Astrocyte (in vitro differentiated cells and primary cell): Measurements from ENCODE around the gene ARL15. TPM values are rescaled to one million over a fixed set of nuclear protein-coding genes. Genes with fewer than 3 reads are reported as not detected.

Experiments
- DNase-seq: peaks from one replicate; pipeline ENCODE4 v3.0.0-alpha.2; 2010; ENCODE audit warnings: low read depth
- FAIRE-seq: peaks from 2 replicates; lab custom pipeline; 2011; peaks lifted over from hg19 to GRCh38; lab: Jason Lieb, UNC
- H2AFZ ChIP-seq: 2 replicates; pipeline ENCODE4 v1.6.0; 2012; ENCODE audit warnings: low read depth, low read length, inconsistent platforms
- H3K27ac ChIP-seq: 2 replicates; pipeline ENCODE4 v1.5.1; 2011; ENCODE audit warnings: low read depth, low read length, inconsistent platforms
- H3K27me3 ChIP-seq: 2 replicates; pipeline ENCODE4 v1.6.0; 2011; ENCODE audit warnings: low read length, inconsistent platforms; ENCODE audit not compliant: insufficient read depth
- H3K36me3 ChIP-seq: 2 replicates; pipeline ENCODE4 v1.5.1; 2011; ENCODE audit warnings: low read length, inconsistent platforms; ENCODE audit not compliant: insufficient read depth
- H3K4me1 ChIP-seq: 2 replicates; pipeline ENCODE4 v1.5.1; 2011; ENCODE audit warnings: low read length, inconsistent platforms; ENCODE audit not compliant: insufficient read depth
- H3K4me2 ChIP-seq: 2 replicates; pipeline ENCODE4 v1.6.0; 2012; ENCODE audit warnings: low read length, inconsistent platforms
- H3K4me3 ChIP-seq: 2 replicates; pipeline ENCODE4 v1.5.1; 2011; ENCODE audit warnings: low read depth, mild to moderate bottlenecking, low read length, inconsistent platforms; ENCODE audit not compliant: insufficient read depth
- H3K79me2 ChIP-seq: 2 replicates; pipeline ENCODE4 v1.6.0; 2012; ENCODE audit warnings: mild to moderate bottlenecking, low read length, inconsistent platforms; ENCODE audit not compliant: insufficient read depth
- H3K9ac ChIP-seq: 2 replicates; pipeline ENCODE4 v1.6.0; 2012; ENCODE audit warnings: mild to moderate bottlenecking, low read length, inconsistent platforms
- H3K9me3 ChIP-seq: 2 replicates; pipeline ENCODE4 v1.5.1; 2012; ENCODE audit warnings: low read depth, mild to moderate bottlenecking, low read length, inconsistent platforms; ENCODE audit not compliant: insufficient read depth
- H4K20me1 ChIP-seq: 2 replicates; pipeline ENCODE4 v1.6.0; 2012; ENCODE audit warnings: low read length, inconsistent platforms; ENCODE audit not compliant: insufficient read depth
- H3K27ac Mint-ChIP-seq: one replicate; pipeline ENCODE4 v1.8.0; 2021; ENCODE audit warnings: mild to moderate bottlenecking, mixed read lengths; ENCODE audit not compliant: unreplicated experiment
- H3K27me3 Mint-ChIP-seq: one replicate; pipeline ENCODE4 v1.8.0; 2021; ENCODE audit warnings: low read depth, mixed read lengths; ENCODE audit not compliant: unreplicated experiment
- H3K36me3 Mint-ChIP-seq: one replicate; pipeline ENCODE4 v1.8.0; 2021; ENCODE audit warnings: low read depth, mixed read lengths; ENCODE audit not compliant: unreplicated experiment
- H3K4me1 Mint-ChIP-seq: one replicate; pipeline ENCODE4 v1.8.0; 2021; ENCODE audit warnings: low read depth, mixed read lengths; ENCODE audit not compliant: unreplicated experiment
- H3K4me3 Mint-ChIP-seq: one replicate; pipeline ENCODE4 v1.8.0; 2021; ENCODE audit warnings: mild to moderate bottlenecking, moderate library complexity, mixed read lengths; ENCODE audit not compliant: unreplicated experiment
- H3K9me3 Mint-ChIP-seq: one replicate; pipeline ENCODE4 v1.8.0; 2021; ENCODE audit warnings: mild to moderate bottlenecking, mixed read lengths; ENCODE audit not compliant: unreplicated experiment
- EZH2 ChIP-seq: IDR thresholded peaks from 2 replicates; pipeline ENCODE4 v1.6.1; 2012; ENCODE audit warnings: mild to moderate bottlenecking, low read length, inconsistent platforms; ENCODE audit not compliant: insufficient read depth
- total RNA-seq: library from RNA; stranded (reverse); gene quantifications from 2 replicates; pipeline ENCODE4 v1.2.1, GENCODE V29; 2021
- TF ChIP-seq, protein P1 (sequence below): IDR thresholded peaks from 2 replicates; pipeline ENCODE4 v1.5.1; 2011; ENCODE audit warnings: low read depth, mild to moderate bottlenecking, inconsistent platforms, low read length, moderate library complexity; ENCODE audit not compliant: insufficient read depth

ARL15 gene
- total RNA-seq, 1 donor from 2014 or later: 29.1 TPM

DNA sequence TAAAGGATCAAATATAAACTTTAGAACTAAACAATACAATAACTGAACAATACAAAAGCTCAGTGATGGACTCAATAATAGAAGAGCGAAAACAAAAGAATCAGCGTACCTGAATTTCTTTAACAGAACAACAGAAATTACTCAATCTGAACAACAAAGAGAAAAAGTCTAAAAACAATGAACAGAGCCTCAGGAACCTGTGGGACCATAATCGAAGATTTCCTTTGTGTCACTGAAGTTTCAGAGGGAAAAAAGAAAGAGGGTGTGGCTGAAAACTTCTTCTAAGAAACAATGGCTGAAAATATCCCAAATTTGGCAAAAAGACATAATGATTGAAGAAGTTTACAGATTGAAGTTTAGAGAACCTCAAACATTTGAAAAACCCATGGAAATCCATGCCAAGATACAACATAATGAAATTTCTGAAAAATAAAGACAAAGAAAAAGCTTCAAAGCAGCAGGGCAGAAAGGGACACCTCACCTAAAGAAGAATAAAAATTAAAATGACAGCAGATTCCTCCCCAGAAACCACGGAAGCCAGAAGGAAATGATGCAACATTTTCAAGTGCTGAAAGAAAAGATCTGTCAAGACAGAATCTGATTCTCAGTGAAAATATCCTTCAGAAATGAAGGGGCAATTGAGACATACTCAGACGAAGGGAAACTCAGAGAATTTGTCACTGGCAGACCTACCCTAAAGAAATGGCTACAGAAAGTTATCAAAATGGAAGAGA is 288.8 kb downstream of the ARL15 start:
- peak overlapping the region; percentile 96 for H3K27ac Mint-ChIP-seq
- no peak for FAIRE-seq
- H3K4me1 Mint-ChIP-seq: peaks cover 18% of the 10 kb centered on the region

DNA sequence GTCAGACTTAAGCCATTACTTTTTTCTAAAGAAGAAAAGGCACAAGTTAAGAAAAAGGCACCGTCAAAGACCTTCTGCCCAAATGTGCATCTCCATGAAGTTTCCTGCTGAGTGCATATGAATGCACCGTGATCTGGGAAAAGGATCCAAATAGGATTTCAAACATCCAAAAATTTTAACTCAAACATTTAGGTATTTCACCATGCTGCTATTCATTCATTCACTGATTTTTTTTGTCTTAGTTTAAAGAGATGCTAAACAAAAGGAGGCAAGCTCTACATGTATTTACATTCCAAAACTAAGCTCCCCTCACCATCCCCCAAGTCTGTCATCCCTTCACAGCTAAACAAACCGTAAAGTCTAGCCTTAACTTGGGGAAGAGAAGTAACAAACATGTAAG is 291.9 kb downstream of the ARL15 start:
- H3K9ac ChIP-seq: no peak overlapping the region
- no peaks in the 10 kb centered on the region for H3K4me1 ChIP-seq
- no peaks in the 10 kb centered on the region for H3K36me3 ChIP-seq
- H3K27me3 ChIP-seq: no peaks in the 10 kb centered on the region
- no peak overlapping the region for H3K27ac ChIP-seq
- Mint-ChIP-seq H3K4me3 (no peak overlapping the region), H3K9me3 (peaks cover 11% of the 10 kb centered on the region), H3K36me3 (peaks cover 5% of the 10 kb centered on the region), H3K4me1 (peaks cover 18% of the 10 kb centered on the region), H3K27me3 (no peaks in the 10 kb centered on the region), H3K27ac (no peak overlapping the region)
- TF ChIP-seq EZH2: no peak
- TF ChIP-seq, protein P1, sequence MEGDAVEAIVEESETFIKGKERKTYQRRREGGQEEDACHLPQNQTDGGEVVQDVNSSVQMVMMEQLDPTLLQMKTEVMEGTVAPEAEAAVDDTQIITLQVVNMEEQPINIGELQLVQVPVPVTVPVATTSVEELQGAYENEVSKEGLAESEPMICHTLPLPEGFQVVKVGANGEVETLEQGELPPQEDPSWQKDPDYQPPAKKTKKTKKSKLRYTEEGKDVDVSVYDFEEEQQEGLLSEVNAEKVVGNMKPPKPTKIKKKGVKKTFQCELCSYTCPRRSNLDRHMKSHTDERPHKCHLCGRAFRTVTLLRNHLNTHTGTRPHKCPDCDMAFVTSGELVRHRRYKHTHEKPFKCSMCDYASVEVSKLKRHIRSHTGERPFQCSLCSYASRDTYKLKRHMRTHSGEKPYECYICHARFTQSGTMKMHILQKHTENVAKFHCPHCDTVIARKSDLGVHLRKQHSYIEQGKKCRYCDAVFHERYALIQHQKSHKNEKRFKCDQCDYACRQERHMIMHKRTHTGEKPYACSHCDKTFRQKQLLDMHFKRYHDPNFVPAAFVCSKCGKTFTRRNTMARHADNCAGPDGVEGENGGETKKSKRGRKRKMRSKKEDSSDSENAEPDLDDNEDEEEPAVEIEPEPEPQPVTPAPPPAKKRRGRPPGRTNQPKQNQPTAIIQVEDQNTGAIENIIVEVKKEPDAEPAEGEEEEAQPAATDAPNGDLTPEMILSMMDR: no peak
- no peaks in the 10 kb centered on the region for H4K20me1 ChIP-seq
- no peak overlapping the region for H3K4me2 ChIP-seq
- no peak for DNase-seq
- H3K9me3 ChIP-seq: no peaks in the 10 kb centered on the region
- FAIRE-seq: no peak
- no peak overlapping the region for H2AFZ ChIP-seq
- no peaks in the 10 kb centered on the region for H3K79me2 ChIP-seq
- no peak overlapping the region for H3K4me3 ChIP-seq

More for the DNA sequence above, 288.8 kb downstream of the ARL15 start:
- Mint-ChIP-seq H3K36me3 (peaks cover 2% of the 10 kb centered on the region), H3K27me3 (no peaks in the 10 kb centered on the region), H3K4me3 (peak overlapping the region; percentile 72), H3K9me3 (no peaks in the 10 kb centered on the region)
- no peak overlapping the region for H3K27ac ChIP-seq
- no peaks in the 10 kb centered on the region for H4K20me1 ChIP-seq
- H3K79me2 ChIP-seq: no peaks in the 10 kb centered on the region
- H3K4me3 ChIP-seq: no peak overlapping the region
- TF ChIP-seq, protein P1: no peak
- no peak for TF ChIP-seq EZH2
- no peak overlapping the region for H2AFZ ChIP-seq
- H3K9me3 ChIP-seq: no peaks in the 10 kb centered on the region
- no peaks in the 10 kb centered on the region for H3K27me3 ChIP-seq
- H3K36me3 ChIP-seq: no peaks in the 10 kb centered on the region
- no peak overlapping the region for H3K4me2 ChIP-seq
- H3K9ac ChIP-seq: no peak overlapping the region
- DNase-seq: peak; percentile 13
- no peaks in the 10 kb centered on the region for H3K4me1 ChIP-seq

DNA sequence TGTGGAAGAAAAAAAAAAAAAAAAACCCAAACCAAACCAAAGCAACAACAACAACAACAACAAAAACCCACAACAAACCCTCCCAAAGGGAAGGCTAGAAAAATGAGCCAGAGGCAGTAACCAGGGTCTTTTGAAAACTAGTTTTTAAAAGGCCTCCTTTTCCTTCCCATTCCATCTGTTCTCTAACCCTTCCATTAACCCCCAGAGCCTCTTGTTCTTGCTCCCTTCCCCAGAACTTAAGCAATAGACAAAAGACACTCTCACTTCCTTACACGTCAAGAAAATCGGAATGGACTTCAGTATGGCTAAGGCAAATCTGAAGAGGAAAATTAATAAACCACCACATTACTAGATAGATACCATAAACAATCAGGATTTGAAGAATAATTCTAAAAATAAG is 292.8 kb downstream of the ARL15 start:
- no peak overlapping the region for H2AFZ ChIP-seq
- TF ChIP-seq, protein P1: no peak
- TF ChIP-seq EZH2: no peak
- Mint-ChIP-seq H3K27me3 (no peaks in the 10 kb centered on the region), H3K4me1 (peaks cover 19% of the 10 kb centered on the region), H3K4me3 (no peak overlapping the region), H3K36me3 (peaks cover 5% of the 10 kb centered on the region), H3K9me3 (peaks cover 11% of the 10 kb centered on the region), H3K27ac (no peak overlapping the region)
- H4K20me1 ChIP-seq: no peaks in the 10 kb centered on the region
- H3K27ac ChIP-seq: no peak overlapping the region
- H3K4me2 ChIP-seq: no peak overlapping the region
- no peak for DNase-seq
- H3K4me1 ChIP-seq: no peaks in the 10 kb centered on the region
- no peak overlapping the region for H3K4me3 ChIP-seq
- no peaks in the 10 kb centered on the region for H3K79me2 ChIP-seq
- H3K9me3 ChIP-seq: no peaks in the 10 kb centered on the region
- FAIRE-seq: no peak
- no peaks in the 10 kb centered on the region for H3K36me3 ChIP-seq
- H3K27me3 ChIP-seq: no peaks in the 10 kb centered on the region
- no peak overlapping the region for H3K9ac ChIP-seq
